ENCODE data around the gene AQP12B.

The AQP12B gene

DNA sequence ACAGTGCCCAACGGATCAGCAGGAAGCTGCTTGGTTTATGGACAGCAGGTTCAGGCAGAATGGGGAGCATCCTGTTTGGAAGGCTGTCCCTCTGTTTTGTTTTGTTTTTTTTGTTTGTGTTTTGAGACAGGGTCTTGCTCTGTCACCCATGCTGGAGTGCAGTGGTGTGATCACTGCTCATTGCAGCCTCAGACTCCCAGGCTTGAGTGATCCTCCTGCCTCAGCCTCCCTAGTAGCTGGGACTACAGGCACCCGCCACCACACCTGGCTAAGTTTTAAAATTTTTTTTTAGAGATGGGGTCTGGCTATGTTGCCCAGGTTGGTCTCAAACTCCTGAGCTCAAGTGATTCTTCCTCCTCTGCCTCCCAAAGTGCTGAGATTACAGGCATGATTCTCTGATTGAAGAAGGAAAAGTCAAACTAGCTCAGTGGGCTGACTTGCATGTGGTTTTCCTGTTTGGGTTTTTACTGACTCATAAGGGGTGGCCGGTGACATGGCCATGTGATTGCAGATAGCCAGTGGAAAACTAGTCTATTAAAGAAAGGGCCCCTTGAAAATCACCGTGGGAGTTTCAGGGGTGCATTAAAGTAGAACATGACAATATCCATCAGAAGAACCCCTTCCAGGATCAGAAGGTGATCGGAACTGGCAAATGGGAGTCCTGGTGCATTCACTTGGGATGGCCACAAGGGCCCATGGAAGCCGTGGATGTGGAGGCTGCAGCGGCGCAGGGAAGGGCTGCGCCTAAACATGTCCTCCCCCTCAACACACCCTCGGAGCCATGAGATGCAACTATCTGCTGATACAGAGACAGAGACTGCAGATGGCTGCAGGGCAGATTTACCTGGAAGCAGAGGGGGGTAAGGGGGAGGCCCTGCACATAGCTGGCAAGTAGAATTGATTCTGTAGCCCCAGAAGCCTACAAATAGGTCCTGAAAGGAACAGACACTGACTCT lies 26.5 kb downstream of the AQP12B start:
- DNase-seq (ENCODE audit: low read depth, low spot score) = no peak
- no peak for TF ChIP-seq ZNF274 (IDR thresholded peaks at IDR 0.05; ENCODE audit: low read depth, low read length)
- Histone ChIP-seq H3K9ac (ENCODE audit: insufficient read length, low read depth) (no peak overlapping the region), H3K4me1 (ENCODE audit: insufficient read depth, insufficient read length) (no peaks in the 10 kb centered on the region), H3K36me3 (ENCODE audit: insufficient read depth, insufficient read length, low read length) (no peaks in the 10 kb centered on the region), H3K4me3 (ENCODE audit: insufficient read length, low read depth) (no peak overlapping the region), H3K27me3 (ENCODE audit: insufficient read depth, insufficient read length) (peaks cover 2% of the 10 kb centered on the region), H3K9me3 (ENCODE audit: insufficient read depth, low read length) (peaks cover 5% of the 10 kb centered on the region; the same call in 1 of the 2 replicates)

DNA sequence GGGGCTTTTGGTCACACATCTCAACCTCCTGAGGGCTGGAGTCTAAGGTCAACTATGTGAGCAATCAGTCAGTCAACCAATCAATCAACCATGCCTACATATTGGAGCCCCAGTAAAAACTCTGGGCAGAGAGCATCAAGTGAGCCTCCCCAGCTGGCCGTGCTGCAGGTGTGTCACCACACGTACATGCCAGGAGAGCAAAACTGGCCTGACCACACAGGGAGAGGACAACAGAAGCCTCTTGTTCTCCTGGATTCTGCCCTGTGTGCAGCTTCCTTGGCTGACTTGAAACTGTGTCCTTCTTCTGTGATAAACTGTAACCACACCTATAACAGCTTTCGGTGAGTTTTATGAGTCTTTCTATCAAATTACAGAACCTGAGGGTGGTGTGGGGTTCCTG lies 31.5 kb downstream of the AQP12B start:
- Histone ChIP-seq H3K4me1 (ENCODE audit: insufficient read depth, insufficient read length) (peaks cover 11% of the 10 kb centered on the region), H3K36me3 (ENCODE audit: insufficient read depth, insufficient read length, low read length) (no peaks in the 10 kb centered on the region), H3K27me3 (ENCODE audit: insufficient read depth, insufficient read length) (no peaks in the 10 kb centered on the region), H3K4me3 (ENCODE audit: insufficient read length, low read depth) (no peak overlapping the region), H3K9me3 (ENCODE audit: insufficient read depth, low read length) (peaks cover 6% of the 10 kb centered on the region; the same call in 1 of the 2 replicates), H3K9ac (ENCODE audit: insufficient read length, low read depth) (no peak overlapping the region)
- no peak for DNase-seq (ENCODE audit: low read depth, low spot score)
- no peak for TF ChIP-seq SUZ12 (IDR thresholded peaks at IDR 0.05; ENCODE audit: extremely low read depth, insufficient read depth, insufficient read length)
- TF ChIP-seq YY1 (IDR thresholded peaks at IDR 0.05; ENCODE audit: insufficient read depth, insufficient read length) = no peak
- no peak for TF ChIP-seq ZNF274 (IDR thresholded peaks at IDR 0.05; ENCODE audit: low read depth, low read length)

DNA sequence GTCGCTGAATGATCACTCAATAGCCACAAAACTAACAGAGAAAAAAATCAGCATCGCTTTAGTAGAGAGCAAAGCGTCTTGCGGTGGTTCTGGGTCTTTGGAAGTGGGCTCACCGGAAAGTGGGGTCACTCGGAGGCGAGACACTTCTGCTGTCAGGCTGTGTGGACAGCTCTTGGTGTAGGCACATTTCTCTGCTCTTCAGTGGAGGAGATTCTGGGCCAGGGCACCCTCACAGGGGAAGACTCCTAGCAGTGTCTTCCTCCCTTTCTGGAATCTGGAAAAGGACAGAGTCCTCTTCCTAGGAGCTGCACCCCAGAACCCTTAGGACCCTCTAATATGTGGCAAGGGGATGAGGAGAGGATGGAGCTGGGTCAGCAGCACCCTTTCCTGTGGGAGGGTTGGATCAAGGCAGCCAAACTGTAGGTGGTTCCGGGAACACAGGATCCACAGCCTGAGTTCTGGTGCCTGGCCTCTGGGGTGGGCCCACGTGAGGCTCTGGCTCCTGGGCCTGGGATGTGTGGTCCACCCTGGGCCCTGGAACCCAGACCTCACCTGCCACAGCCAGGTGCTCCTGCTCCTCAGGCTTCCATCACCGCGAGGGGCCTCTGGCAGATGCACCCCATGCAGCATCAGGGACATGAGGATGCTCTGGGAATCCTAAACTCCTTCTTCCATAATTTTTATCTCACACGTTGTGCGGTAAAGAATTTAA lies 32.3 kb downstream of the AQP12B start:
- H3K36me3 ChIP-seq (ENCODE audit: insufficient read depth, insufficient read length, low read length) = no peaks in the 10 kb centered on the region
- peaks cover 6% of the 10 kb centered on the region; the same call in 1 of the 2 replicates for H3K9me3 ChIP-seq (ENCODE audit: insufficient read depth, low read length)
- H3K27me3 ChIP-seq (ENCODE audit: insufficient read depth, insufficient read length) = no peaks in the 10 kb centered on the region
- no peak overlapping the region for H3K4me3 ChIP-seq (ENCODE audit: insufficient read length, low read depth)
- H3K4me1 ChIP-seq (ENCODE audit: insufficient read depth, insufficient read length) = peaks cover 11% of the 10 kb centered on the region
- H3K9ac ChIP-seq (ENCODE audit: insufficient read length, low read depth) = no peak overlapping the region
- no peak for DNase-seq (ENCODE audit: low read depth, low spot score)
- TF ChIP-seq YY1 (IDR thresholded peaks at IDR 0.05; ENCODE audit: insufficient read depth, insufficient read length) (no peak), ZNF274 (IDR thresholded peaks at IDR 0.05; ENCODE audit: low read depth, low read length) (no peak)

DNA sequence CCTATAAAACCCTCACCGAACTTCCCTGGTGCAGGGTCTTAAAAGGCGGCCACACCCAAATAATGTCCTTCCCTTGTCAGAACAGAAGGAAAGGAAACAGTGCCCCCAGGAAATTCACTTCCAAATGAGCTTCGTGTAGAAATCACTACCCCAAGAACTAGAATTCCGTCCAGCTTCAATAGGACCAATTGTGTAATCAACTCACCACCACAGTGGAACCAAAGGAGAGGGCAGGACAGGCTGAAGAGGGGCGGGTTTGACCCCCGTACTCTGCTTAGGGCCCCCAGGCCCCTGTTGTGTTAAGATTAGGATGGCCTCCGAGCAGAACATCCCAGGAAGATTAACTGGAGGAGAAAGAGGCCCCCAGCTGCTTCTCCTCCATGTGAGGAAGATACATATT lies 33.4 kb downstream of the AQP12B start:
- no peak for DNase-seq (ENCODE audit: low read depth, low spot score)
- Histone ChIP-seq H3K9me3 (ENCODE audit: insufficient read depth, low read length) (peaks cover 6% of the 10 kb centered on the region; the same call in 1 of the 2 replicates), H3K4me1 (ENCODE audit: insufficient read depth, insufficient read length) (peaks cover 13% of the 10 kb centered on the region), H3K9ac (ENCODE audit: insufficient read length, low read depth) (no peak overlapping the region), H3K27me3 (ENCODE audit: insufficient read depth, insufficient read length) (no peaks in the 10 kb centered on the region), H3K4me3 (ENCODE audit: insufficient read length, low read depth) (no peak overlapping the region), H3K36me3 (ENCODE audit: insufficient read depth, insufficient read length, low read length) (no peaks in the 10 kb centered on the region)
- no peak for TF ChIP-seq YY1 (IDR thresholded peaks at IDR 0.05; ENCODE audit: insufficient read depth, insufficient read length)
- TF ChIP-seq SUZ12 (IDR thresholded peaks at IDR 0.05; ENCODE audit: extremely low read depth, insufficient read depth, insufficient read length) = no peak
- TF ChIP-seq ZNF274 (IDR thresholded peaks at IDR 0.05; ENCODE audit: low read depth, low read length) = no peak

DNA sequence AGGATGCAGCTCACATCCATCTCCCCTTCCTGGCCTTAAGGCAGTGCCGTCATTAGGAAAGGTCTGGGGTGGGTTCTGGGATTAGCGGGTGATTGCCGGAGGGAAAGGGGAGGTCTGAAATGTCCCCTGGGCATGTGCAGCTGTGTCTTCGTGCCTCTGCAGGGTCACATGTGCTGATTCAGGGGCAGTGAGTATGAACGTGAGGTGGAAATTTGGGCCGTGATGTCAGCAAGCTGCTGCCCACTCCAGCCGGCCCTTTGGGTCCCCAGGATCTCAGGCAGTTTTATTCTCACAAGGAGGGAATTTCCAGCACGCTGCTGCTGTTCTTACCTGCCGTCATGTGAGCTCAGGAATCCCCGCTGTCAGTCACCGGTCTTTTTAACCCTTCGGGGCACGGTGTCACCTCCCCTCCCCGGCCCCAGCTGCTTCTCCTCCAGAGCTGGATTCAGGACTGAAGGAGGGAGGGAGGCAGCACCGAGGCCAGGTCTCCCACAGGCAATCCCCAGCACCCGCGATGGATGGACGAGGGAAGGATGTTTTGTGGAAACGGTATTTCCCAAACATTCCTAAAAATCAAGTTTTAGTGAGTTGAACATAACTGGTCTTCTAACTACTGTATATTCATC lies 33.9 kb downstream of the AQP12B start:
- Histone ChIP-seq H3K9me3 (ENCODE audit: insufficient read depth, low read length) (peaks cover 6% of the 10 kb centered on the region; the same call in 1 of the 2 replicates), H3K27me3 (ENCODE audit: insufficient read depth, insufficient read length) (no peaks in the 10 kb centered on the region), H3K4me1 (ENCODE audit: insufficient read depth, insufficient read length) (peaks cover 18% of the 10 kb centered on the region), H3K4me3 (ENCODE audit: insufficient read length, low read depth) (no peak overlapping the region), H3K36me3 (ENCODE audit: insufficient read depth, insufficient read length, low read length) (no peaks in the 10 kb centered on the region), H3K9ac (ENCODE audit: insufficient read length, low read depth) (no peak overlapping the region)
- no peak for DNase-seq (ENCODE audit: low read depth, low spot score)
- TF ChIP-seq YY1 (IDR thresholded peaks at IDR 0.05; ENCODE audit: insufficient read depth, insufficient read length) (no peak), SUZ12 (IDR thresholded peaks at IDR 0.05; ENCODE audit: extremely low read depth, insufficient read depth, insufficient read length) (no peak), ZNF274 (IDR thresholded peaks at IDR 0.05; ENCODE audit: low read depth, low read length) (no peak)

DNA sequence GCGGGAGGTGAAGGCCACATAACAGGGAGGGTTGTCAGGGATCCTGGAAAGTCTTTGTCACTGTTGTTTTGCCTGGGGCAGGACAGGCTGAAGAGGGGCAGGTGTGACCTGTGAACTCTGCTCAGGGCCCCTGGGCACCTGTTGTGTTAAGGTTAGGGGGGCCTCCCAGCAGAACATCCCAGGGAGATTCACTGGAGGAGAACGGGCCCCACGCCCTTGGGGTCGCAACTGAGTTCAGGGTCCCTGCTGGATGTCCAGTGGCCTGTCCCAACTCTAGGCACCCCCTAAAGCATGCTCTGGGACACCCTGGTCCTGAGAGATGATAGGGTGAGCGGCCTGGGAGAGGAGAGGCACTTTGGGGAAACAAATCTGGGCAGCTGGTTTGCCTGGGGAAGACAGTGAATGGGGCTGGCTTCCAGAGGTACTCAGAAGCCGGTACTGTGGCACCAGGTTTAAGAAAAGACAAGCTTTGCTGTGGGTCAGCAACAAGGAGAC lies 34.5 kb downstream of the AQP12B start:
- no peak for TF ChIP-seq YY1 (IDR thresholded peaks at IDR 0.05; ENCODE audit: insufficient read depth, insufficient read length)
- no peak for TF ChIP-seq ZNF274 (IDR thresholded peaks at IDR 0.05; ENCODE audit: low read depth, low read length)
- no peak for TF ChIP-seq SUZ12 (IDR thresholded peaks at IDR 0.05; ENCODE audit: extremely low read depth, insufficient read depth, insufficient read length)

More for the DNA sequence above, 34.5 kb downstream of the AQP12B start:
- Histone ChIP-seq H3K9me3 (ENCODE audit: insufficient read depth, low read length) (peaks cover 6% of the 10 kb centered on the region; the same call in 1 of the 2 replicates), H3K4me1 (ENCODE audit: insufficient read depth, insufficient read length) (peaks cover 19% of the 10 kb centered on the region), H3K9ac (ENCODE audit: insufficient read length, low read depth) (no peak overlapping the region), H3K36me3 (ENCODE audit: insufficient read depth, insufficient read length, low read length) (no peaks in the 10 kb centered on the region), H3K4me3 (ENCODE audit: insufficient read length, low read depth) (no peak overlapping the region), H3K27me3 (ENCODE audit: insufficient read depth, insufficient read length) (no peaks in the 10 kb centered on the region)
- DNase-seq (ENCODE audit: low read depth, low spot score) = no peak
